ENCODE data around the gene NLRP6. TPM values are rescaled to one million over a fixed set of nuclear protein-coding genes. Genes with fewer than 3 reads are reported as not detected.

Gene NLRP6
- total and polyA plus RNA-seq, 2 experiments from 2014 or later = not detected

- no peak overlapping the region for H3K27ac ChIP-seq
- peaks cover 9% of the 10 kb centered on the region for H3K27me3 ChIP-seq
- no peak for DNase-seq (ENCODE audit: low read depth in 1 of 2, low spot score in 1 of 2)
- no peaks in the 10 kb centered on the region for H3K9me3 ChIP-seq (ENCODE audit: low read depth)
- no peak overlapping the region for H3K4me3 ChIP-seq
- no peaks in the 10 kb centered on the region for H3K4me1 ChIP-seq (ENCODE audit: low read depth)
- no peaks in the 10 kb centered on the region for H3K36me3 ChIP-seq
- TF ChIP-seq CTCF (IDR thresholded peaks at IDR 0.05; ENCODE audit: low read depth, low read length) = no peak
These were observed 5.8 kb upstream of the NLRP6 start for GRCh38 chr11:272195-272930.

GRCh38 chr11:272931-273198, 5.3 kb upstream of the NLRP6 start:
- no peak overlapping the region for H3K4me3 ChIP-seq
- no peak overlapping the region for H3K27ac ChIP-seq
- no peak for TF ChIP-seq CTCF (IDR thresholded peaks at IDR 0.05; ENCODE audit: low read depth, low read length)
- peaks cover 13% of the 10 kb centered on the region for H3K27me3 ChIP-seq
- no peaks in the 10 kb centered on the region for H3K36me3 ChIP-seq
- no peaks in the 10 kb centered on the region for H3K9me3 ChIP-seq (ENCODE audit: low read depth)
- no peaks in the 10 kb centered on the region for H3K4me1 ChIP-seq (ENCODE audit: low read depth)
- DNase-seq (ENCODE audit: low read depth in 1 of 2, low spot score in 1 of 2) = no peak

- Histone ChIP-seq H3K27ac (no peak overlapping the region), H3K36me3 (no peaks in the 10 kb centered on the region), H3K4me3 (no peak overlapping the region), H3K4me1 (ENCODE audit: low read depth) (no peaks in the 10 kb centered on the region), H3K27me3 (peaks cover 41% of the 10 kb centered on the region), H3K9me3 (ENCODE audit: low read depth) (no peaks in the 10 kb centered on the region)
- no peak for TF ChIP-seq CTCF (IDR thresholded peaks at IDR 0.05; ENCODE audit: low read depth, low read length)
- DNase-seq (ENCODE audit: low read depth in 1 of 2, low spot score in 1 of 2) = no peak
These were observed 2.0 kb upstream of the NLRP6 start for GRCh38 chr11:276219-276618.

- no peak overlapping the region for H3K4me3 ChIP-seq
- DNase-seq (ENCODE audit: low read depth in 1 of 2, low spot score in 1 of 2) = no peak
These were observed 1.1 kb downstream of the NLRP6 start for GRCh38 chr11:279040-279965.

More at GRCh38 chr11:279040-279965, 1.1 kb downstream of the NLRP6 start:
- H3K9me3 ChIP-seq (ENCODE audit: low read depth) = no peaks in the 10 kb centered on the region
- no peak overlapping the region for H3K27ac ChIP-seq
- H3K4me1 ChIP-seq (ENCODE audit: low read depth) = no peaks in the 10 kb centered on the region
- H3K36me3 ChIP-seq = no peaks in the 10 kb centered on the region
- H3K27me3 ChIP-seq = peaks cover 59% of the 10 kb centered on the region
- no peak for TF ChIP-seq CTCF (IDR thresholded peaks at IDR 0.05; ENCODE audit: low read depth, low read length)

Measured in cardiac muscle cell (in vitro differentiated cells and primary cell).